DMS79 treated with DMSO at 0.1 percent for 48 hours (cell line): ENCODE results near the gene BPHL.
"Not testable (repeated sequence)": the region's sequence is repeated elsewhere in the genome, so short reads cannot be mapped to it uniquely, and the experiment has no call there.

Source experiments
- DNase-seq: peaks from one replicate; lab custom pipeline; 2025; lab: John Stamatoyannopoulos, UW

The BPHL gene

DNA sequence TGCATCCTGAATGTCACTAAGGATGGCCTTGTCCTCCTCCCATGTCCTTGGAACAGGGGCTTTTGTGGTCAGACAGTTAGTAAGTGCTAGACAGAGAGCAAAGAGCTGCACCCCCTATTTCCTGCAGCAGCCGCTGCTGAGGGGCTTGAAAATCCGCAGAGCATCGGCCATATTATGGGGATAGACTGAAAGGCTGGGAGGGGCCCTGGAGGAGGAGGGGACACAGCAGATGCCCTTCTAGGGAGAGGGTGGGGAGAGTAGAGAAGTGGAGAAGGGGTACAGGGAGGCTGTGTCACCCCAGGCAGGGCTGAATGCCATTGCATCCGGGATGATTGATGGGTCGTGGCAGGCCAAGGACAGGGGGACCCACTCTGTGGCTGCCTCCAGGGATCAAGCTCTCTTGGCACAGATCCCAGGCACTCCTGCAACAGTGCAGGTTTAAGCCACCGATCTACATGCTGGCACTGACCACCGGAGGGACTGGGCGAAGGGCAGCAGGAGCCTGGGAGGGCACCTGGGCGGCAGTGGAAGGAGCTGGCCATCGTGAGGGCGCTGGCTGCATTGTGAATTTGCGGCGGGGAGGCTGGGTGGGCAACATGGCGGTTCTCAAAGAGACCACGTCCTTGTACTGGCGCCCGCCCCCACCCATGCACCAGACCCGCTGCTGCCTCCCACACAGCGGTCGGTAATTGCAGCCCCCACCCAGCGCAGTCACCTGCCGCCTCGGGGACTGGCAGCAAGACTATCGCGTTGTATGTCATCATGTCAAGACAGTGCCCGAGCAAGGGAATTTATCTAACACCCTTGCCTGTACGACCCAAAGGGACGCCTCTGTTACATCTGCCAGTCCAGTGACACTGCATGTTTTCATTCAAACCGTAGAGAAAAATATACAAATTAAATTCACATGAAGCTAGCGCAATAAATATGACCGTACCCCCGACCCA, 37.9 kb downstream of the BPHL start:
- DNase-seq, result not testable (repeated sequence)

DNA sequence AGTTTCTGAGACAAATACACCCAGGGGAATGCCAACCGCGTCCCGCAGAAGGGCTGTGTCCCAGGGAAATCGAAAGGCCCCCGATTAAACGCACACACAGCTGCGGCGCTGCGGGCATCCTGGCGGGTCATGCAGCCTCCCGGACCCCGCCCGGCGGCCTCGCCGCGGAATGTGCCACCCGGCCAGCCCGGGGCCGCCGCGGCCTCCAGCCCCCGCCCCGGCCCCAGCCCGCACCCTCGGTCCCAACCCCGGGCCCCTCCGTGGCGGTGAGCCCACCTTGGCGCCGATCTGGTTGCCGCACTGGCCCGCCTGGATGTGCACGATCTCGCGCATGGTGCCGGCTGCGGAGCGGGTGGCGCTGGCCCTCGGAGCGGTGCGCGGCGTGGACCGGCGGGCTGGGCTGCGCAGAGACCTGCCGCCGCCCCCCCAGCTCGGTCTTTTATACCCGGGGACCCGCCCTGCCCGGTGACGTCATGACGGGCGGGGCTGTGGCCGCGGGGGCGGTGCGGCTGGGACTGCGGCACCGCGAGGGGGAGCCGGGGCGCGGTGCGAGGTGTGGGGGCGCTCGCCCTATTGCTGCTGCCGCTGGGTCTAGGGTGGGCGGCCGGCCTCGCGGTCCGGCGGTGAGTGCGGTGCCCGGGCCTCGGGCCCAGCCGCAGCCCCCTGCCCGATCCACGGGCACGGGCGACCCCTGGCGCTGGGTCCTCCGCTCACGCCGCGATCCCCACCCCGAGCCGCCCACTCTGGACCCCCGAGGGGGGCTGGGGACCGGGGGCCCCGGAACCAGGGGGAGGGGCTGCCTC, 38.8 kb downstream of the BPHL start, which contains the start of gene TUBB2A:
TSS of gene TUBB2A (minus strand) at position 414 of the 803 bp plus-strand sequence. CDS start at position 333, 81 bp downstream.
- DNase-seq, result peak; percentile 28

DNA sequence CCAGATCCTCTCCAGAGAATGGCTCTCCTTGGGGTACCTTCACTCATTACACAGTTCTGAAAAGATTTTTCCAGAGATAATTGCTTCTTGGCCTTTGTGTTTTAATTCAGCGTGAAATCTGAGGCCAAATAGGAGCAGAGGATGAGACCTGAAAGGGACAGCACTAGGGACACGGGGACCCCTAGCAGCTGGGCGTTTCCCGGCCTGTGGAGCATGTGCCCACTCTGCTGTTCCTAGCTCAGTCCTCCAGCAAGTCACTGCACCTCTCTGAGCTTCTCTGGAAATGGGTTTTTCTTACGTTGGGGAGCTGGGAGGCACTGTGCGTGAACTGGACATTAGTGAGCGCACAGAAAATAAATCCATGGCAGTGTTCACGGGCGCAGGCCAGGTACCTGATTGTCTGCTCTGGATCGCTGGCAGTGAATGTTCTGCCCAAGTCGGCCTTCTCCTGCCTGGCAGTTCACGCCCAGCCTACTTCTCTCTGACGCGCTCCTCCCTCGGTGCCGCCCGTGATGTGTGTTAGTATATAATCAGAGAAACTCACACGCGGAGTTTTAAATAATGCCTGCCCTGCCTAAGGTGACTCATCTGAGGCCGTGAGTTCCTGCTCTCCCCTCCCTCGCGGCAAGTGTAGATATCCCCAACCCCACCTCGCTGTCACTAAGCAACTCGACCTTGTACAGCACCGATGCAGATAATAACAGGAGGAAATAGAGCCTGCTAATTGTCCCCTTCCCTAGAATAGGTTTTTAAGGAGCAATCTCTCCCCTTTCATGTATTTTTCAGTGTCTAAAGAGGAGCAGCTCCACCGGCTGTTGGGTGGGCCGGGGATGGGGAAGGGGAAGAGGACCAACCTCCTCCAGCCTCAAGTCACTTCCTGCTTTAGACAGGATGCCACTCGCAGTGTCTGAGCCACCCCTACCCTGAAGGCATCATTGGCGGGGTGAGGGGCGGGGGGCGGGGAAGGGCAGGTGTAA, 41.6 kb downstream of the BPHL start:
- no peak for DNase-seq

DNA sequence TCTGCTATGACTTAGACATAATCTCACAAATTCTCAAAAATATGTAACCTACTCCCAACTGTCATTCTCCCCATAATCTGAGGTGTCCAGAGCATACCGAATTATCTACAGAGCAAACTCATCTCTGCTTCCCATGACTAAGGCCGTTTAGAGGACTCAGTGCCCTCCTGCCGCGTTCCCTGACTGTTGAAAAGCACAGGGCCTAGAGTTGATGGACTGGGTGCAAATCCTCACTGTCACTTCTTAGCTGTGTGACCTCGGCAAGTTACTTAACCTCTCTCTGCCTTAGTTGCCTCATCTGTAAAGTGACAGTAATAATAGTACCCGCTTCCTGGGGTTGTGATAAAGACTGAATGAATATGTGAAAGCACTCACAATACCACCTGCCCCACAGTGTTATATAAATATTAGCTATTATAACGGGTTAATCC, 43.6 kb downstream of the BPHL start:
- DNase-seq, result no peak

DNA sequence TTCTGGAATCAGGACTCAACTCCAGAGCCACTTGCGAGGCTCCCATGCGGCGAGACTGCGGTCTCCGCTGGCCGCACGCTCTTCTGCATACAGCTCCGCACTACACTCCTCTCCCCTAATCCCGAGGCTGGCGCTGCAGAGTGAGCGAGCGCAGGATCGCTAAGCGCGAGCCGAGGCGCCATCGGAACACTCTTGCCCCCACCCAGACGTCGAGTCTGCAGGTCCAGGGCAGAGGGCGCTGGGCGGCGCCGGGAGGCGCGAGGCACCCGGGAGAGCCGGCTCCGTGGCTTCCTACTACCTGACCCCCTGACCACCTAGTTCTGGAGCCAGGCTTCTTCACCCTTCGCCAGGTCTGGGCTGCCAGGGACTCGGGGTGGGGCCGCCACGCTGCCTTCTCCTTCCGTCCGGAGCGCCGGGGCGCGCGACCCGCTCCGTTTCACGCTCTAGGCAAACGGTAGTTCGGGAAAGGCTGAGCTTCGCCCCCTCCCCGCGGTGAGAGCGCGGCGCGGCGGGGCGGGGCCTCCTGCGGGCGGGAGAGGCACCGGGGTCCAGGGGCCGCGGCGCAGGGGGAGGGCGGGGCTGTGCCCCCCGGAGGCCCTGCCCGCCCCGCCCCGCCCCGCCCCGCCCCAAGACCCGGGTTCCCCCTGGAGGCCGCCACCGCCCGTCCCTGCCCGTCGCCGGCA, 44.2 kb downstream of the BPHL start:
- peak; percentile 41 for DNase-seq

DNA sequence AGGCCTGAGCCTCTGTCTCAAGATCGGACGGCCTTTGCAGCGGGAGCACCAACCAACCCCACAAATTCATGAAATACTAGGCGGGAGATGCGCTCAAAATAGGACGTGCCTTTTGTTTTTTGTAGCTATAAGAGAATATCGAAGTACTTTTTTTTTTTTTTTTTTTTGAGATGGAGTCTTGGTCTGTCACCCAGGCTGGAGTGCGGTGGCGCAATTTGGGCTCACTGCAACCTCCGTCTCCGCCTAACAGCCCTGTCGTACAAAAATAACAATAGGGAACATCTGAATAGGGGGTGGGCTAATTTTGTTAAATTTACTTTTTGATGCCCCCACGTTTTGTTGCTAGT, 44.7 kb downstream of the BPHL start:
- no peak for DNase-seq

DNA sequence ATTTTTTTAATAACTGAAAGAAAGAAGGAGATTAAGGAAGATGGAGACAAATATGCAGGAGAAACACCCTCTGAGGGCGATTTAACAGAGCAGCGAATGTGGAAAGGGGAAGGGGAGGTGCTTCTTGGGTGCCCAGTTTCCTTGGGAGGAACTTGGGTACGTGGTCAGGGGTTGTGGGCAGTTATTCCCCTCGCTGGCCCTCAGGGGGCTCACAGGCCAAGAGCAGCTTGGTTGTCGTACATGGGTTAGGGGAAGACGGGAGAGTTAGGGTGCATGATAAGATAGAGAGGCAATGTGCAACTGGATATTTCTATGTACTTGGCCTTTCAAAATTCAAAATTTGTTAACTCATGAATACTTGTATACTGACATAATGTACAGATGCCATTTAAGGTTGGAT, 45.9 kb downstream of the BPHL start:
- DNase-seq, result no peak

DNA sequence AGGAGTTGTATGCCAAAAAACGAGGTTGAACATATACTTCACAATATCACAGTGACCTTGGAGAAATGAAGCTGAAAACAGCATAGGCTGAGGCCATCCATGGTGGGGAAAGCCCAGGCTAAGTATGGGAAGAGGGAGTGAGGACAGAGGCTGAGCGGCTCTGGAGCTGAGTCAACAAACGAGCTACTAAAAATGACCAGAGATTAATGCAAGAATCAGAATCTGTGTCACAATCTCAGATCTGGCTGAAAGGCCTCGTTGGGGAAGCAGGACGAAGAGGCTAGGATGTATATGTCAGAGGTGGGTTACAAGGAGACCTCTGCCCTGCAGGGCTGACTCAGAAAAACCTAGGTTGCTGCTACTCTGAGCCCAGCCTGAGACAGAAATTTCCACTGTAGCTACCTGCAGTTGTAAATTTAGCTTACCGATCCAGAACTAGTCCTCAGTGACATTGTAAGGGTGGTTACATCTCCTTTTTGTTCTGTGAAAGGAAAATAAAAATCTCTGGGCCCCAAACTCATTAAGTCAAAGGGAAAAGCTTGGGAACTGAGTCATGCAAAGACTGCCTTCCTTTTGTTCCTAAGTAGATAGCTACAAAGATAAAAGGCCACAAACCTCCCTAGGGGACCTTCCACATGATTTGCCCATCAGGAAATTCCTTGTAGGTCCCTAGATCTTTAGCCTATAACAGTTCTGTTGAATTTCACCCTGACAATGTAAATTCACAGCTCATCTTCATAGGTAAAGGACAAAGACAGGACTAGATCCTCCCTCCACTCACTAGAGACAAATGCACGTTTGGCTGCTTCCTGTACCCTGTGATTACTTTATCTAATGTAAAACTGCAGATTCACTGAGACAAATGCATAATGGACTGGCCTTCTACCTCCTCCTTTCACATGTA, 47.4 kb downstream of the BPHL start:
- DNase-seq, result no peak

DNA sequence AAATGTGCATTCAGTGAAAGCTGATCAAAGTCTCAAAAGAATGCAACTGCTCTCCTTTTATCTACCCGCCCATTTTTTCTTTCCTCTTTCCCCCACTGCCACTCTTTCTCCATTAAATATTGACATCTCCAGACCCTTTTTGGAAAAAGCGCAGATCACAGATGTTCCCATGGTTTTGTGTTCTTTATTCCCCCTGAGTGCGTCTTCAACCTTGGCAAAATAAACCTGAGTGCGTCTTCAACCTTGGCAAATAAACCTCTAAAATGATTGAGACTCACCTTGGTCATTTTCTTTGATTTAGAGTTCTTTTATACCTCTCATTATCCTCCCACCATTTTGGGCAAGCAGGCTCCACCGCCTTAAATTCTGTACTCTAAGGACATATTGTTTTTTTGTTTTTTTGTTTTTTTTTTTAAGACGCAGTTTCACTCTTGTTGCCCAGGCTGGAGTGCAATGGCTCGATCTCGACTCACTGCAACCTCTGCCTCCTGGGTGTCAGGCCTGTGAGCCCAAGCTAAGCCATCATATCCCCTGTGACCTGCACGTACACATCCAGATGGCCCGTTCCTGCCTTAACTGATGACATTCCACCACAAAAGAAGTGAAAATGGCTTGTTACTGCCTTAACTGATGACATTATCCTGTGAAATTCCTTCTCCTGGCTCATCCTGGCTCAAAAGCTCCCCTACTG, 48.2 kb downstream of the BPHL start:
- DNase-seq, result not testable (repeated sequence)

DNA sequence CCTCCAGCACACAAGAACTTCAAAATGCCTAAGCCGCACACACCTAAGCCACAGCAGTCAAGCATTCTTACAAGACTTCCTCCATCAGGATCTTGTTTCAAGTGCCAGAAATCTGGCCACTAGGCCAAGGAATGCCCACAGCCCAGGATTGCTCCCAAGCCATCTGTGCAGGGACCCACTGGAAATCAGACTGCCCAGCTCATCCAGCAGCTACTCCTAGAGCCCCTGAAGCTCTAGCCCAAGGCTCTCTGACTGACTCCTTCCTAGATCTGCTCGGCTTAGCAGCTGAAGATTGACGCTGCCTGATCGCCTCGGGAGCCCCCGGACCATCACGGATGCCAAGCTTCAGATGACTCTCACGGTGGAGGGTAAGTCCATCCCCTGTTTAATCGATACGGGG, 49.5 kb downstream of the BPHL start:
- DNase-seq, result not testable (repeated sequence)

DNA sequence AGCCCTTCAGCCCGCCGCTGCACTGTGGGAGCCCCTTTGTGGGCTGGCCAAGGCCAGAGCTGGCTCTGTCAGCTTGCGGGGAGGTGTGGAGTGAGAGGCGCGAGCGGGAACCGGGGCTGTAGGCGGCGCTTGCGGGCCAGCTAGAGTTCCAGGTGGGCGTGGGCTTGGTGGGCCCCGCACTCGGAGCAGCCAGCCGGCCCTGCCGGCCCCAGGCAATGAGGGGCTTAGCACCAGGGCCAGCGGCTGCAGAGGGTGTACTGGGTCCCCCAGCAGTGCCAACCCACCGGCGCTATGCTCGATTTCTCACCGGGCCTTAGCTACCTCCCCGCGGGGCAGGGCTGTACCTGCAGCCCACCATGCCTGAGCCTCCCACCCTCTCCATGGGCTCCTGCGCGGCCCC, 52.2 kb downstream of the BPHL start:
- DNase-seq, result not testable (repeated sequence)

DNA sequence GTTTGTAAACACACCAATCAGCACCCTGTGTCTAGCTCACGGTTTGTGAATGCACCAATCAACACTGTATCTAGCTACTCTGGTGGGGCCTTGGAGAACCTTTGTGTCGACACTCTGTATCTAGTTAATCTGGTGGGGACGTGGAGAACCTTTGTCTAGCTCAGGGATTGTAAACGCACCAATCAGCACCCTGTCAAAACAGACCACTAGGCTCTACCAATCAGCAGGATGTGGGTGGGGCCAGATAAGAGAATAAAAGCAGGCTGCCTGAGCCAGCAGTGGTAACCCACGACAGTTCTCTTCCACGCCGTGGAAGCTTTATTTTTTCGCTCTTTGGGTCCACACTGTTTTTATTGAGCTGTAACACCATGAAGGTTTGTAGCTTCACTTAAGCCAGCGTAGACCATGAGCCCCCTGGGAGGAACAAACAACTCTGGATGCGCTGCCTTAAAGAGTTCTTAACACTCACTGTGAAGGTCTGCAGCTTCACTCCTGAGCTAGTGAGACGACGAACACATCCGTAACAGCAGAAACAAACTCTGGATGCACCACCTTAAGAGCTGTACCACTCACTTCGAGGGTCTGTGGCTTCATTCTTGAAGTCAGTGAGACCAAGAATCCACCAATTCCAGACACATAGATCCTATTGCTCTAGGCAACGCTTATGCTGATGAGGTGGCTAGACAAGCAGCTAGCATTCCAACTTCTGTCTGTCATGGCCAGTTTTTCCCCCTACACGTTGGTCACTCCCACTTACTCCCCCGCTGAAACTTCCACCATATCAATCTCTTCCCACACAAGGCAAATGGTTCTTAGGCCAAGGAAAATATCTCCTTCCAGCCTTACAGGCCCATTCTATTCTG, 53.0 kb downstream of the BPHL start:
- not testable (repeated sequence) for DNase-seq

DNA sequence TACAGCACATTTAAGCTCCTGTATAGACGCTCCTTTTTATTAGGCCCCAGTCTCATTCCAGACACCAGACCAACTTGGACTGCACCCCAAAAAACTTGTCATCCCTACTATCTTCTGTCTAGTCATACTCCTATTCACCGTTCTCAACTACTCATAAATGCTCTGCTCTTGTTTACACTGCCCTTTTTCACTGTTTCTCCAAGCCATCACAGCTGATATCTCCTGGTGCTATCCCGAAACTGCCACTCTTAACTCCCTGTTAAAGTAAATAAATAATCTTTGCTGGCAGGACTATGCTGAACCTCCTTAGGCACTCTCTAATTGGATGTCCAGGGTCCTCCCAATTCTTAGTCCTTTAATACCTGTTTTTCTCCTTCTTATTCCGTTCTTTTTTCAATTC, 54.3 kb downstream of the BPHL start:
- DNase-seq, result not testable (repeated sequence)

DNA sequence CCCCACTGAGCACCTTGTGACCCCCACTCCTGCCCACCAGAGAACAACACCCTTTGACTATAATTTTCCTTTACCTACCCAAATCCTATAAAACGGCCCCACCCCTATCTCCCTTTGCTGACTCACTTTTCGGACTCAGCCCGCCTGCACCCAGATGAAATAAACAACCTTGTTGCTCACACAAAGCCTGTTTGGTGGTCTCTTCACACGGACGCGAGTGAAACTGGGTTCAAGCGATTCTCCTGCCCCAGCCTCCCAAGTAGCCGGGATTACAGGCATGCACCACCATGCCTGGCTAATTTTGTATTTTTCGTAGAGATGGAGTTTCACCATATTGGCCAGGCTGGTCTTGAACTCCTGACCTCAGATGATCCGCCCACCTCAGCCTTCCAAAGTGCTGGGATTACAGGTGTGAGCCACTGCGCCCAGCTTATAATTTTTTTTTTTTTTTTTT, 55.2 kb downstream of the BPHL start:
- DNase-seq, result not testable (repeated sequence)

DNA sequence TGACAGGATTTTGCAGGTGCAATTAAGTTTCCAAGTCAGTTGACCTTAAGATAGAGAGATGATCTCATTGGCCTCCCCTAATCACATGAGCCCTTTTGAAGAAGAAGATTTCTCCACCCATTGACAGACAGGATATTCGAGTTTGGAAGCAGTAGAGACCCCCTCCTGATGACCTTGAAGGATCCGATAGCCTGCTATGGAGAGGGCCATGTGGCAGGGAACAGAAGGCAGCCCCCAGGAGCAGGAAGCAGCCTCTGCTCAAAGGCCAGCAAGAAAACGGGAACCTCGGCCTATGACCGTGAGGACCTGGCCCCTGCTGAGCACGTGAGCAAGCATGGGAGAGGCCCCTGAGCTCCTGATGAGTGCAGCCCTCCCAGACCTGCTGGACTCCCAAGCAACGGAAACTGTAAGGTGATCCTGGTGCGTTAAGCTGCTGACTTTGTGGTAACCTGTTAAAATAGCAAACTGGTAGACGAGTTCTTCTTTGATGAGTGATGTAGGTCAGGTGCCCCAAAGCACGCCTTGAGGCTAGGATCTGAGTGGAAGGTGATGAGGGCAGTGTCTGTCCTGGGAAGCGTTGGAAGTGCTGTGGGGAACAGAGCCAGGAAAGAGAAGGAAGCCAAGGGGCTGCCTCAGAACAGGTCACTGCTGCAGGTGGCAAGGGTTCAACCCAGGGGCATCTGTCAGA, 57.3 kb downstream of the BPHL start:
- DNase-seq, result no peak

DNA sequence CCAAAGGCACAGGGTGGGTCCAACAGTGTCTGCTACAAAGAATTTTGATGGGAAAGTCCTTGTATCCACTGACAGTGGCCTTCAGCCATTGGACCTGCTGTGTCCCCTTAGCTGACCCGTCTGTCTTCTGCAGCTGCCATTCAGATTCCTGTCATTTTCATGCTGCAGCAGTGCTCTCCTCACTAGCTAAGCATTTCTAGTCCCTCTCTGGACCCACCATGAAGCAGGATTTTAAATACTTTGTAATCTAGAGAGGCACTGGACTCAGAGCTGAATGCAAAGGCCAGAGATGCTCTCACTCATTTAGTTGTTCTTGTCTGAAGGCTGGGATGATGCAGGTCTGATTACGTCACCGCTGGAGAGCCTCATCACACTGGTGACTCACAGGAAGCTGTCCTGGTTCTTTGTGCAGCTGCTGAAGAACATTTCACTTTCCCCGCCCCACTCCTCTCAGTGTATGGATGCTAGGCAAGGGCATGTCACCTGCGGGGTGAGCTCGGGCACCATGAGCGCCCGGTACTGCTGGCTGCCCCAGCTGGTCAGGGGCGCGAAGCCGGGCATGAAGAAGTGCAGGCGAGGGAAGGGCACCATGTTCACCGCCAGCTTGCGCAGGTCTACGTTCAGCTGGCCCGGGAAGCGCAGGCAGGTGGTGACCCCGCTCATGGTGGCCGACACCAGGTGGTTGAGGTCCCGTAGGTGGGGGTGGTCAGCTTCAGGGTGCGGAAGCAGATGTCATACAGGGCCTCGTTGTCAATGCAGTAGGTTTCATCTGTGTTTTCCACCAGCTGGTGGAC, 58.2 kb downstream of the BPHL start:
- no peak for DNase-seq

DNA sequence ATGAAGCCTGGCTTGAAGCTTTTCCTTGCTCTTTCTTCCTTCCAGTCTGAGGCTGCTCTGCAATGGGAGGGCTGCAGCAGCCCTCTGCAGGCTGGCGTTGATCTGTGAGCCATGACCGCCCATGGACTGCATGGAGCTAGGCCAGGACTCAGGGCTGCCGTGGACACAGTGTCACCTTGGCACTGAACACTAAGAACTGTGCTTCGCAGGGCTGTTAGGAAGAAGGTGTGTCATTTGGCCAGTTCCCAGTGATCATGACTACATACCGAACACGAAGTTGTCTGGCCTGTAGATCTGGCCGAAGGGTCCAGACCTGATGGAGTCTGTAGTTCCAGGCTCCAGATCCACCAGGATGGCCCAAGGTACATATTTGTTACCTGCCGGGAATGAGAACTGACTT, 60.2 kb downstream of the BPHL start:
- not testable (repeated sequence) for DNase-seq
